HG03175 (cell line): ENCODE measurements around the gene DPY30.
"Not testable (repeated sequence)": the region's sequence is repeated elsewhere in the genome, so short reads cannot be mapped to it uniquely, and the experiment has no call there.

Source experiments
- ATAC-seq: cut with Tn5 transposase; IDR thresholded peaks from one replicate; pipeline ENCODE4 v1.9.1; 2021; ENCODE audit warnings: mild to moderate bottlenecking, moderate library complexity; ENCODE audit not compliant: unreplicated experiment

Gene DPY30

GRCh38 chr2:32039447-32040219 lies at the start of gene DPY30:
TSS of gene DPY30 (minus strand) at chr2:32039805. CDS start at chr2:32039456, 349 bp downstream.
- peak; percentile 89 for ATAC-seq

- no peak for ATAC-seq
Observed at GRCh38 chr2:32074134-32074506, 34.5 kb upstream of the DPY30 start.

- ATAC-seq, result no peak
Observed at GRCh38 chr2:32067549-32067948, 27.9 kb upstream of the DPY30 start.

GRCh38 chr2:32064713-32065112 lies 25.1 kb upstream of the DPY30 start:
- ATAC-seq, result no peak

- ATAC-seq, result no peak
Observed at GRCh38 chr2:32064021-32064601, 24.5 kb upstream of the DPY30 start.

- ATAC-seq, result peak; percentile 97
Observed at GRCh38 chr2:32063310-32064020, 23.9 kb upstream of the DPY30 start, which contains the start of gene SPAST. TSS of gene SPAST (plus strand) at chr2:32063556. CDS start at chr2:32063832, 276 bp downstream.

- no peak for ATAC-seq
Observed at GRCh38 chr2:32061973-32062861, 22.6 kb upstream of the DPY30 start.

GRCh38 chr2:32061430-32061829 lies 21.8 kb upstream of the DPY30 start:
- no peak for ATAC-seq

- ATAC-seq, result no peak
Observed at GRCh38 chr2:32060266-32060665, 20.7 kb upstream of the DPY30 start.

- ATAC-seq, result no peak
Observed at GRCh38 chr2:32058130-32058529, 18.5 kb upstream of the DPY30 start.

GRCh38 chr2:32054583-32054982 lies 15.0 kb upstream of the DPY30 start:
- not testable (repeated sequence) for ATAC-seq

GRCh38 chr2:32051836-32052439 lies 12.3 kb upstream of the DPY30 start:
- no peak for ATAC-seq

- no peak for ATAC-seq
Observed at GRCh38 chr2:32043561-32043960, 4.0 kb upstream of the DPY30 start.

- ATAC-seq, result not testable (repeated sequence)
Observed at GRCh38 chr2:32034198-32034887, 5.3 kb downstream of the DPY30 start.

- ATAC-seq, result not testable (repeated sequence)
Observed at GRCh38 chr2:32018789-32019482, 20.7 kb downstream of the DPY30 start.

GRCh38 chr2:32012872-32013271 lies 26.7 kb downstream of the DPY30 start:
- no peak for ATAC-seq

- no peak for ATAC-seq
Observed at GRCh38 chr2:32011485-32011960, 28.1 kb downstream of the DPY30 start.

- ATAC-seq, result peak; percentile 65
Observed at GRCh38 chr2:32010670-32011484, 28.7 kb downstream of the DPY30 start, which contains the start of gene MEMO1. TSS of gene MEMO1 (minus strand) at chr2:32011008. CDS start at chr2:32010247, 761 bp downstream.
